Ramos (cell line): ENCODE measurements around the gene COL9A1.

Experiments
- in situ Hi-C: fragments of 300-500 bp; cut with MboI; formaldehyde crosslinking; loops from one replicate; pipeline ENCODE4 v1.14.3; 2022; ENCODE audit warnings: low sequenced_read_pairs; ENCODE audit not compliant: unreplicated experiment

The COL9A1 gene

DNA sequence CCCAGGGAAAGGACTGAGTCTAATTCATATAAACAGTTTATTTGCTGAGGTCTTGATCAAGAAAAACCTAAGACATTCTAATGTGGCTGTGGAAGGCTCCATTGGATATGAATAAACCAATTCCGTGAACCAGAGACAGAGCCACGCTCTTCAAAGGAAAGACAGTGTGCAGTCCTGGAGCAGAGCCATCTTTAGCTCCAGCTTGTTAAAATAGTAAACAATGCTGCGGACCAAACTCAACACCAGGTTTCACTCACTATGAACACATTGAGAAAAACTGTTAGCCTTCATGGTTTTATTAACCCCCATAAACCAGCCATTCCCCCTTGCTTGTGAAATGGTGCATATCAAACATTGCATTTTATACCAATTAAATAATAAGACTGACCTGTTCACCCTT lies 61.9 kb downstream of the COL9A1 start:
- in situ Hi-C loops: no loop called here

- in situ Hi-C loops: no loop called here
These were observed 66.5 kb downstream of the COL9A1 start for GRCh38 chr6:70236343-70236742.

- in situ Hi-C loops: no loop called here
These were observed 68.2 kb downstream of the COL9A1 start for GRCh38 chr6:70234561-70235236.

- in situ Hi-C loops: no loop called here
These were observed 71.6 kb downstream of the COL9A1 start for GRCh38 chr6:70231311-70231710.

DNA sequence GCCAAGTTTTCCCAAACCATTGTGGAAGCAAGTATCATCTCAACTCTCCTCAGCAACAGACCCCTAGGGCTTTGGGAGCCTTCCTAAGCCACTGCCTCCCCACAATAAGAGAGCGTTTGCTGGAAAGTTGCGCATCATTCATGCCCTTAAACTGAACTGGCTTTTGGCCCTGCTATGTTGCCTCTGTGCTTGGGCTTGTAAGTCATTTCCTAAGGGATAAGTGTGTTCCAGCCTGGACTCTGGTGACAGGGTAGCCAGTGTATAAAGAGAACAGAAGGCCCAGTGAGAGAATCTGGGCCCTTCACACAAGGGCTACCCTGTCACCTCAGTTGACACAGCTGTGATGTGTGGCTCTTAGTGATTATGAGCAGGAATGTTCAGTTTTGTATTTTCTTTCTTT lies 77.8 kb downstream of the COL9A1 start:
- in situ Hi-C loops: no loop called here

DNA sequence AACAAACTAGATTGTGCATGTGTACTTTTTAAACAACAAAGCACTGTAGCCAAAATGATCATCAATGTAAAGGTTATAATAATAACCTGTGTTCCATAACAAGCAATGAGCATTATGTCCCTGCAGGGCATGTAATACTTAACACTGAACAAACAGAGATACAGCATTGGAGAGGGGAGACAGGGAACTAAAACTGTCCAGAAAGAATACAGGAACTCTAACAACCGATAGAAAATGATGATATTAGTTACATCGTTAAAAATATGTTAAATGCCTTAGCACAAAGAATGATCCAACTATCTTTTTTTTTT lies 80.5 kb downstream of the COL9A1 start:
- in situ Hi-C loops: no loop called here

DNA sequence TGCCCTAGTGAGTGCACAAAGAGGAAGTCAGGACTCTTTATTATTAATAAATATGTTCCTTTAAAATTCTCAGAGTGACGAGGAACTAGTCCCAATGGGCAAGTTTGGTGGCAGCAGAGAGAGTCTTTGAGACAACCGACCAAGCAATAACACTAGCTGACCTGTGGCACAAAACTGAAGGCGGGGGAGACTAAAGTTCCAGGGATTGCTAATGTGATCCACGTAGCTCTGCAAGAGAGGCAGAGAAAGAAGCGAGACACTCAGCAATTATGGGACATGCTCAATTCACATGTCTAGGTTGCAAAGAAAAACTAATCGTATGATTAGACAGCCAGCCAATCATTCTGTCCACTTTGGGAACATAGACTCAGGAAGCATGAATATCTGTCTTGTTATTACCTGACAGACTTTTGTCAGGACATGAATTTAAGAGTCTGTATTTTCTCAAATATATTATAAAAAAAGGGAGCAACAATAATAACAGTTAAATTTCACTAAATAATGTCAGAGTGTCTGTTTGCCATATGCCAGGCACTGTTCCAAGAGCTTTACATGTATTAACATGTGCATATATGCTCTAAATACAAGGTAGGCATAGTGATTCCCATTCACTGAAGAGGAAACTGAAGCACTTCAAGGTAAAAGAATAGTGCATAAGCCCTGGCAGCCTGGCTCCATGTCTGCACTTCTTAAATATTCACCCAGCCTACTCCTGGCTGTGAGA lies 81.0 kb downstream of the COL9A1 start:
- in situ Hi-C loops: no loop called here

DNA sequence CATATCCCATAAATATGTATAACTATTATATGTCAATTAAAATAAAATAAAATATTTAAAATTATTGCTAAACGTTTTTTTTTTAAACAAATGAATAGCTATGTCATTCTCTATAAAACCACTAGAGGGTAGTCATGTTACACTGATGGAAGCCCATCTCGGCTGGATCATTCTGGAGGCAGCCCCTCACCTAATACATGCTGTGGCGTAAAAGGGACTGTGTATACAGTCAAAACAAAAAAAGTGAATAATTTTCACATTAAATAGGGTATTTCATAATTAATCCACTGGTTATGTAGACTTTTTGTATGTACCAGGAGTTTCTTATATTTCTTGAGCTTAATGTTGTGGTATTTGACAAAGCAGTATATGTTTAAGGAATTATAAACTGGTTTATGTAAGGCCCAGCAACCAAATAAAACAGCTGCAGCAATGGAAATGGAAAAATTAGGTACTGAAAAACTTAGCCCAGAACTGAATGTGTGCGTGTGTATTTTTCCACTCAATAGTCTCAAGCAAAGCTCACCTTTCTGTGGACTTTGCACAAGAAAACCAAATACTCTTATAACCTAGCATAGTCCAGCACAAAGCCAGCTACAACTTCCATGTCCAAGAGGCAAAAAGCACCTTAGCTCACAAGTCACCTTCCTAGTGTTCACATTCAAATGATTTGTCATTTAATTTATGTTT lies 81.7 kb downstream of the COL9A1 start:
- in situ Hi-C loops: no loop called here

GRCh38 chr6:70219943-70220613 lies 82.8 kb downstream of the COL9A1 start:
- in situ Hi-C loops: loop anchor here (10.0 kb wide), 1 partner anchor 145 kb away; no protein-coding TSS in a partner anchor

DNA sequence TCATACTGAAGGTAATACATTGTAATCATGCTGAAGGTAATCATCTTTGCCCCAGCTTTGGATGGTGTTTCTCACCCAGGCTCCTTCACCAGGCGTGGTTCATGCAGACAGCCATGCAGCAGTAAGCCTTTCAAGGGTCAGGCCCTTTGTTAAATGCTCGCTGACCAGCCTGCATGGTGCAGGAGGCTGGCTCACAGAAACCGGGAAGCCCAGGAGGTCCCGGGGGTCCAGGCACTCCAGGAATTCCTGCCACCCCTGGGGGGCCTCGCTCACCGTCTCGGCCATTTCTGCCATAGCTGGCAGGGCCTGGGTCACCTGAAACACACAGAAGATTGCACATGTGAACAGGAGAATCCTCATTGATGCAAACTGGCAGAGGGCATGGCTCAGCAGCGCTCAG lies 86.1 kb downstream of the COL9A1 start:
- in situ Hi-C loops: loop anchor here (10.0 kb wide), 1 partner anchor 148 kb away; no protein-coding TSS in a partner anchor

- in situ Hi-C loops: loop anchor here (10.0 kb wide), 1 partner anchor 149 kb away; no protein-coding TSS in a partner anchor
These were observed 87.3 kb downstream of the COL9A1 start for GRCh38 chr6:70215460-70216108.

DNA sequence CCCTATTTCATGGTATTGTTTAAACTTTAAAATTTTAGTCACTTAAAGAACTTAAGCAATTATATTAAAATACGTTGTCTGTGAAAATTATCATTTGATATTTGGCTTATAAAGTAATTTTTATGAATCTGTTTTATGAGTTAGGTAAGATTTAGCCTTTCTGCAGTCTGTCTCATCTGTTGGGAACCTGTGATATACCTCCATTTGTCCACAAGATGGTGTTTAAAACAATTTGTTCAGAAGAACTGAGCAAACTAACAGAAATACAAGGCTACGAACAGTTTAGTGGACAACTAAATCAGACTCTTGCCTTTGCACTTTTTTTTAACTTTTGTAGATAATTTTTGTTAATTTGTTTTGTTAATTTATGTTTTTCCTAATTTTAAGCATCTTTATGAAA lies 92.4 kb downstream of the COL9A1 start:
- in situ Hi-C loops: loop anchor here (10.0 kb wide), 1 partner anchor 154 kb away; no protein-coding TSS in a partner anchor

DNA sequence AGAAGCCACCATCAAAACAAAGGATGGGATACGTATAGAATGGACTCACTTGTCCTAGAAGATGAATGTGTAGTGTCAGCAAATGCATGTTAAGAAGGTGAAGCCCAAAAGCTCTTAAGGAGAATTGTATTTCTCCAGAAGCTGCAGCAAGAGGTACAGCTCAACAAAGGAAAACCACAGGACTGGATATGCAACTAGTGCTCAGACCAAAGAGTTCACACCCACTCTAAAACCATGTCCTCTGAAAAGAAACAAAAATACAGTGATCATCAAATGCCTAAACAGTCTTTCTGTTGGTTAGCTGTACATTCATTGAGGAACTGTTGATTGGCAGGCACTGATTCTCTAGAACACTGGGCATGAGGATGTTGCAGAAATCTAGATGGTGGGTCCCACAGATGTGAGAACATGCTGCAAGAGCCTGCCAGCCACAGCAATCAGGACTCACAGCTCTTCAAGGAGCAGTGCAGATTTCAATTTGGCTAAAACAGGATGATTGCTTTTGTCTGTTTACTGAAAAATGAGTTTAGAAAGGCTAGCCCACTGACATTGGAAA lies 94.6 kb downstream of the COL9A1 start:
- in situ Hi-C loops: no loop called here

DNA sequence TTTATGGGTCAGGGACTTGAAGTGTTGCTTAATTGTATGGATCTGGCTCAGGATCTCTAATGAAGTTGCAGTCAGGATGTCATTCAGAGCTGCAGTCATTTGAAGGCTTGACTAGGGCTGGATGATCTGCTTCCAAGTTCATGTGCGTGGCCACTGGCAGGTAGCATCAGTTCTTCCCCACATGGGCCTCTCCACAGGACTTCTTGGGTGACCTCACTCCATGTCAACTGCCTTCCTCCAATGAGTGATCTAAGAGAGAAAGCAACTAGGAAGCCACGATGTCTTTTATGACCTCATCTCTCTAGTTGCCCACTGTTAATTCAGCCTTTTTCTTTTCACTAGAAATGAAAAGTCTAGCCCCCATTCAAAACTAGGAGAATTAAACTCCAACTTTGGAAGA lies 104.1 kb downstream of the COL9A1 start:
- in situ Hi-C loops: no loop called here

DNA sequence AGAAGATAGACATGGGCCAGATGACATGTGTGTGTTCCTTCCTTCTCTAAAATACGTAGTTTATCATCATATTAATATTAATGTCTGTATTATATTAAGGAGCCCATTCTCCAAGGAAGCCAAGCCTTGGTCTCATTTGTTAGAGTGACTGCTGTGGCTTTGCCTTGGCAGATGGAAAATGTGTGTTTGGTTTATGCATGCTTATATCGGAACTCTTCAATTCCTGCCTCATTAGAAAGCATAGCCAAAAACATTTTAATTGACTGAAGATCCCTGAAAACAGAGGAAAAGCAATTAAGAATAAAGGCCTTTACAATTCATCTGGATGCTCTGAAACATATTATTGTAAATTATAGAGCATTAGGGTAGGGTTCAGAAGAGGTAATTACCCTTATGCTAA lies 106.4 kb downstream of the COL9A1 start:
- in situ Hi-C loops: no loop called here

GRCh38 chr6:70194421-70194820 lies 108.5 kb downstream of the COL9A1 start:
- in situ Hi-C loops: no loop called here

DNA sequence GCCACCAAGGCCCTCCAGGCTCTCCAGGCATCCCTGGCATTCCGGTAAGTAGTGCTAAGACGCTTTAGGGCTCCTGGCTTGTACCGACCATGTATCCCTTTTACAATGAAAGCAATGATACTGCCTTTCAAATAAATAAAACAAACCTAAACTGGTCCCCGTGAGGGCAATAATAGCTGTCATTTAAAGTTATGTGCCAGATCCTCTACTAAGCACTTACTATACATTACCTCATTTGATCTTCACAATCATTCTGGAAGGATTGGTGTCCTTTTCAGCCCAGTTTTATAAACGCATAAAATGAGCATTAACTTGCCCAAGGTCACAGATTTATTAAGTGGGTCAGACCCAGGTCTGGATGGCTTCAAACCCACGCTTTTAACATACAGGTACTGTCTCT lies 114.7 kb downstream of the COL9A1 start:
- in situ Hi-C loops: no loop called here

DNA sequence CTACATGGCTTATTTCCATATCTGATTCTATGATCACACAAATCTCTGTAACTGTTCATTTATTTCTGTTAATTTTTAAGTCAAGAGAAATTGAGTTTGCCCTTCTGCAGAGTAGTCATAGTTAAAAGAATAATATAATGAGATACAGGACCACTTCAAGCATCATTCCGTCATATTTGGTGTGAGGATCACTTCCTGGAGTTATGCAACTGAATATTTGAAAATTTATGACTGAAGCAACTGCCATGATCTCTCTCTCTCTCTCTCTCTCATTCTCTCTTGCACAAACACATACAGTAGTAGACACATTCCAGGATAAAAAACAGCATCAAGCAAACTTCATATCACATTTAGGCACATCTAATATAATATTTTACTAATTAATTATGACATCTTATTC lies 116.4 kb downstream of the COL9A1 start:
- in situ Hi-C loops: no loop called here

DNA sequence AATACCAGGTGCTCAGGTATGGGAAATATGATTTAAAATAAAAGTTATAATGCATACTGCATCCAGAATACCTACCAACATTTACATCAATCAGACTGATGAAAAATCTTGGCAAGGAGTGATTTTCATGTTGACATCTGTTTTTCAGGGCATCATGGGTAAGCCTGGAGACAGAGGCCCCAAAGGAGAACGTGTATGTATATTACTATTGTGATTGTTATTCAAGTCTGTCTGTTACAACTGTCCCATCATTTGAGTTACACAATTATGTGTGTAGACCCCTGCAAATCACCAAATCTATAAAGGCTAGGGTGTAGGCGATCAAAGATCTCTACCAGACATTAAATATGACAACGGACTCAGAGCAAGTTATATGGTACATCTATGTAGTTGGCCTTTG lies 118.2 kb downstream of the COL9A1 start:
- in situ Hi-C loops: no loop called here

GRCh38 chr6:70183538-70183937 lies 119.3 kb downstream of the COL9A1 start:
- in situ Hi-C loops: no loop called here
